H9 (cell line): ENCODE measurements around the gene TMEM98. TPM values are rescaled to one million over a fixed set of nuclear protein-coding genes. Genes with fewer than 3 reads are reported as not detected.

Experiments used
- DNase-seq: peaks from one replicate; pipeline ENCODE4 v3.0.0-alpha.2; 2017
- H2AFZ ChIP-seq: one replicate; pipeline ENCODE4 v1.6.1; 2013; ENCODE audit warnings: mild to moderate bottlenecking, low read length, control low read depth, moderate library complexity
- H2AK5ac ChIP-seq: 2 replicates; pipeline ENCODE4 v1.6.1; 2013; ENCODE audit warnings: low read length, control low read depth, mixed read lengths; ENCODE audit not compliant: insufficient read length
- H2BK120ac ChIP-seq: one replicate; pipeline ENCODE4 v1.6.1; 2013; ENCODE audit warnings: low read depth, mild to moderate bottlenecking, low read length, control low read depth, inconsistent platforms; ENCODE audit not compliant: poor library complexity, severe bottlenecking
- H2BK12ac ChIP-seq: 2 replicates; pipeline ENCODE4 v1.6.1; 2013; ENCODE audit warnings: low read length, control low read depth, mixed read lengths, low read depth; ENCODE audit not compliant: insufficient read length
- H2BK15ac ChIP-seq: 2 replicates; pipeline ENCODE4 v1.6.1; 2013; ENCODE audit warnings: low read depth, low read length, control low read depth
- H2BK20ac ChIP-seq: one replicate; pipeline ENCODE4 v1.6.1; 2013; ENCODE audit warnings: low read depth, mild to moderate bottlenecking, low read length, control low read depth, inconsistent platforms; ENCODE audit not compliant: poor library complexity, severe bottlenecking
- H2BK5ac ChIP-seq: 2 replicates; pipeline ENCODE4 v1.6.1; 2013; ENCODE audit warnings: low read length, control low read depth, mixed read lengths; ENCODE audit not compliant: insufficient read length
- H3K14ac ChIP-seq: 2 replicates; pipeline ENCODE4 v1.6.1; 2013; ENCODE audit warnings: low read length, control low read depth; ENCODE audit not compliant: insufficient read depth
- H3K18ac ChIP-seq: 2 replicates; pipeline ENCODE4 v1.6.1; 2013; ENCODE audit warnings: low read depth, mild to moderate bottlenecking, mixed read lengths, low read length, control low read depth; ENCODE audit not compliant: insufficient read length
- H3K23ac ChIP-seq: 2 replicates; pipeline ENCODE4 v1.6.1; 2013; ENCODE audit warnings: low read length, control low read depth, mixed read lengths, low read depth; ENCODE audit not compliant: insufficient read length
- H3K23me2 ChIP-seq: 2 replicates; pipeline ENCODE4 v1.6.1; 2013; ENCODE audit warnings: low read depth, mild to moderate bottlenecking, mixed read lengths, low read length, control low read depth; ENCODE audit not compliant: insufficient read length, poor library complexity, severe bottlenecking
- H3K27ac ChIP-seq: 2 replicates; pipeline ENCODE4 v1.5.1; 2013; ENCODE audit warnings: low read length, control low read depth, mixed read lengths, low read depth; ENCODE audit not compliant: insufficient read length
- H3K27me3 ChIP-seq: 2 replicates; pipeline ENCODE4 v1.6.1; 2013; ENCODE audit warnings: low read length, control low read depth, inconsistent platforms; ENCODE audit not compliant: insufficient read depth
- H3K4ac ChIP-seq: 2 replicates; pipeline ENCODE4 v1.6.1; 2013; ENCODE audit warnings: low read depth, mild to moderate bottlenecking, control low read depth, inconsistent platforms, low read length, moderate library complexity
- H3K4me1 ChIP-seq: 2 replicates; pipeline ENCODE4 v1.6.1; 2013; ENCODE audit warnings: low read length, control low read depth, inconsistent platforms; ENCODE audit not compliant: insufficient read depth
- H3K4me2 ChIP-seq: 2 replicates; pipeline ENCODE4 v1.6.1; 2013; ENCODE audit warnings: low read length, control low read depth, mixed read lengths; ENCODE audit not compliant: insufficient read length, insufficient read depth
- H3K56ac ChIP-seq: 2 replicates; pipeline ENCODE4 v1.6.1; 2013; ENCODE audit warnings: low read depth, mild to moderate bottlenecking, mixed read lengths, low read length, control low read depth; ENCODE audit not compliant: insufficient read length
- H3K79me1 ChIP-seq: 2 replicates; pipeline ENCODE4 v1.6.1; 2013; ENCODE audit warnings: low read depth, mild to moderate bottlenecking, moderate library complexity, low read length, control low read depth, inconsistent platforms; ENCODE audit not compliant: insufficient read depth, poor library complexity, severe bottlenecking
- H3K79me2 ChIP-seq: 2 replicates; pipeline ENCODE4 v1.6.1; 2013; ENCODE audit warnings: low read length, control low read depth, inconsistent platforms; ENCODE audit not compliant: insufficient read depth
- H3K9ac ChIP-seq: 2 replicates; pipeline ENCODE4 v1.6.1; 2013; ENCODE audit warnings: low read length, control low read depth, mixed read lengths; ENCODE audit not compliant: insufficient read length; ENCODE audit errors: extremely low read depth
- H3K9me3 ChIP-seq: one replicate; pipeline ENCODE4 v1.6.1; 2013; ENCODE audit warnings: low read depth, low read length, inconsistent platforms; ENCODE audit not compliant: control insufficient read depth
- H3T11ph ChIP-seq: one replicate; pipeline ENCODE4 v1.6.1; 2013; ENCODE audit warnings: mild to moderate bottlenecking, low read length, control low read depth, inconsistent platforms
- H4K20me1 ChIP-seq: one replicate; pipeline ENCODE4 v1.6.1; 2013; ENCODE audit not compliant: control insufficient read depth, insufficient read length, insufficient read depth
- H4K5ac ChIP-seq: 2 replicates; pipeline ENCODE4 v1.6.1; 2013; ENCODE audit warnings: low read depth, mild to moderate bottlenecking, mixed read lengths, low read length, control low read depth; ENCODE audit not compliant: insufficient read length
- H4K8ac ChIP-seq: replicated peaks from 2 replicates; pipeline ENCODE4 v1.6.1; 2013; ENCODE audit warnings: low read length, control low read depth, mixed read lengths, low read depth; ENCODE audit not compliant: insufficient read length
- H4K91ac ChIP-seq: 2 replicates; pipeline ENCODE4 v1.6.1; 2013; ENCODE audit warnings: low read depth, mild to moderate bottlenecking, moderate library complexity, mixed read lengths, low read length, control low read depth; ENCODE audit not compliant: insufficient read length
- H3K27ac Mint-ChIP-seq, 3 experiments: 2 replicates in 2 of 3; 3 replicates in 1 of 3; pipeline ENCODE4 v1.8.0; 2020 to 2021; ENCODE audit warnings: mixed read lengths in 3 of 3, mild to moderate bottlenecking in 1 of 3, moderate library complexity in 1 of 3
- H3K27me3 Mint-ChIP-seq: 2 replicates; pipeline ENCODE4 v1.8.0; 2021; ENCODE audit warnings: low read depth, mild to moderate bottlenecking, moderate library complexity, mixed read lengths
- H3K36me3 Mint-ChIP-seq, 3 experiments: 2 replicates in 2 of 3; 3 replicates in 1 of 3; pipeline ENCODE4 v1.8.0; 2020 to 2021; ENCODE audit warnings: low read depth in 3 of 3, mixed read lengths in 3 of 3; ENCODE audit not compliant: insufficient read depth in 1 of 3
- H3K4me1 Mint-ChIP-seq, 2 experiments: 2 replicates each; pipeline ENCODE4 v1.8.0; 2020; ENCODE audit warnings: mixed read lengths in 2 of 2
- H3K4me3 Mint-ChIP-seq, 2 experiments: 2 replicates in 1 of 2; 3 replicates in 1 of 2; pipeline ENCODE4 v1.8.0; 2020 to 2021; ENCODE audit warnings: mild to moderate bottlenecking in 2 of 2, mixed read lengths in 2 of 2, moderate library complexity in 1 of 2
- H3K9me3 Mint-ChIP-seq, 2 experiments: 2 replicates in 1 of 2; 3 replicates in 1 of 2; pipeline ENCODE4 v1.8.0; 2020; ENCODE audit warnings: mild to moderate bottlenecking in 2 of 2, mixed read lengths in 2 of 2, moderate library complexity in 1 of 2
- CTCF ChIP-seq: fragments of 200-600 bp; sonication (generic); conservative IDR thresholded peaks from 3 replicates; pipeline ENCODE4 v1.8.0; 2021; ENCODE audit warnings: antibody characterized with exemption, mild to moderate bottlenecking
- WGBS: extraction: QIAGEN DNeasy Blood & Tissue Kit; methylation state at CpG from one replicate; pipeline ENCODE4 v1.1.7; 2013; ENCODE audit warnings: missing lambda C conversion rate, low lambda C conversion rate, mixed read lengths; ENCODE audit not compliant: insufficient read length; ENCODE audit errors: extremely low coverage; 5-methylcytosine and 5-hydroxymethylcytosine counted together
- total RNA-seq: library from RNA; stranded (reverse); gene quantifications from 2 replicates; pipeline ENCODE4 v1.2.1, GENCODE V29; 2021

TMEM98 gene
- total RNA-seq, 1 experiment from 2014 or later = 78.4 TPM

GRCh38 chr17:32910769-32911168 is 17.2 kb upstream of the TMEM98 start:
- no peak overlapping the region for H3K56ac ChIP-seq
- no peak overlapping the region for H2AFZ ChIP-seq
- H2BK120ac ChIP-seq = no peak overlapping the region
- H4K5ac ChIP-seq = no peak overlapping the region
- no peak overlapping the region for H3K4me2 ChIP-seq
- TF ChIP-seq CTCF = no peak
- H3K23me2 ChIP-seq = no peaks in the 10 kb centered on the region
- H3K4me1 ChIP-seq = no peaks in the 10 kb centered on the region
- H2BK20ac ChIP-seq = no peak overlapping the region
- WGBS = no CpG with 5 or more reads among the region's 3 CpGs
- no peaks in the 10 kb centered on the region for H3K79me1 ChIP-seq
- H2BK15ac ChIP-seq = no peak overlapping the region
- no peak overlapping the region for H3K27ac Mint-ChIP-seq
- H3T11ph ChIP-seq = no peak overlapping the region
- H3K9ac ChIP-seq = no peak overlapping the region
- H3K14ac ChIP-seq = no peak overlapping the region
- H4K8ac ChIP-seq = no peak overlapping the region
- H3K23ac ChIP-seq = no peak overlapping the region
- H3K9me3 Mint-ChIP-seq = no peaks in the 10 kb centered on the region
- no peak overlapping the region for H2BK12ac ChIP-seq
- H3K9me3 ChIP-seq = no peaks in the 10 kb centered on the region
- no peak for DNase-seq
- H2AK5ac ChIP-seq = no peak overlapping the region
- no peaks in the 10 kb centered on the region; a peak in 2 of 7 replicates for H3K36me3 Mint-ChIP-seq
- no peak overlapping the region for H3K27ac ChIP-seq
- H2BK5ac ChIP-seq = no peak overlapping the region
- H3K79me2 ChIP-seq = no peaks in the 10 kb centered on the region
- H4K91ac ChIP-seq = no peak overlapping the region
- no peaks in the 10 kb centered on the region; the same call in 1 of the 2 replicates for H3K27me3 Mint-ChIP-seq
- H3K4me1 Mint-ChIP-seq = peaks cover 8 to 12% of the 10 kb centered on the region in 2 experiments
- no peak overlapping the region for H3K18ac ChIP-seq
- no peak overlapping the region for H3K4me3 Mint-ChIP-seq
- no peaks in the 10 kb centered on the region for H3K27me3 ChIP-seq
- H4K20me1 ChIP-seq = no peaks in the 10 kb centered on the region
- no peak overlapping the region for H3K4ac ChIP-seq
